22Rv1 (cell line): Measurements from ENCODE around the gene DMD.
A peak's percentile ranks its signal among the peaks of the same experiment; 100 is the strongest.

Source experiments
- H3K27ac ChIP-seq: fragments of 450-650 bp; 2 replicates; pipeline ENCODE4 v1.5.1; 2017
- ZFX ChIP-seq: fragments of 450-650 bp; IDR thresholded peaks from 2 replicates; pipeline ENCODE4 v1.6.1; 2017; ENCODE audit warnings: antibody characterized with exemption, borderline replicate concordance
- TF ChIP-seq, protein P1 (sequence below): fragments of 450-650 bp; IDR thresholded peaks from 2 replicates; pipeline ENCODE4 v1.5.1; 2017; ENCODE audit warnings: mild to moderate bottlenecking

Gene DMD

GRCh38 chrX:31661280-31661810 lies 1550.0 kb downstream of the DMD start:
- H3K27ac ChIP-seq = no peak overlapping the region
- TF ChIP-seq, protein P1, sequence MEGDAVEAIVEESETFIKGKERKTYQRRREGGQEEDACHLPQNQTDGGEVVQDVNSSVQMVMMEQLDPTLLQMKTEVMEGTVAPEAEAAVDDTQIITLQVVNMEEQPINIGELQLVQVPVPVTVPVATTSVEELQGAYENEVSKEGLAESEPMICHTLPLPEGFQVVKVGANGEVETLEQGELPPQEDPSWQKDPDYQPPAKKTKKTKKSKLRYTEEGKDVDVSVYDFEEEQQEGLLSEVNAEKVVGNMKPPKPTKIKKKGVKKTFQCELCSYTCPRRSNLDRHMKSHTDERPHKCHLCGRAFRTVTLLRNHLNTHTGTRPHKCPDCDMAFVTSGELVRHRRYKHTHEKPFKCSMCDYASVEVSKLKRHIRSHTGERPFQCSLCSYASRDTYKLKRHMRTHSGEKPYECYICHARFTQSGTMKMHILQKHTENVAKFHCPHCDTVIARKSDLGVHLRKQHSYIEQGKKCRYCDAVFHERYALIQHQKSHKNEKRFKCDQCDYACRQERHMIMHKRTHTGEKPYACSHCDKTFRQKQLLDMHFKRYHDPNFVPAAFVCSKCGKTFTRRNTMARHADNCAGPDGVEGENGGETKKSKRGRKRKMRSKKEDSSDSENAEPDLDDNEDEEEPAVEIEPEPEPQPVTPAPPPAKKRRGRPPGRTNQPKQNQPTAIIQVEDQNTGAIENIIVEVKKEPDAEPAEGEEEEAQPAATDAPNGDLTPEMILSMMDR = no peak
- TF ChIP-seq ZFX = no peak

GRCh38 chrX:31658360-31658759 lies 1553.0 kb downstream of the DMD start:
- TF ChIP-seq, protein P1 = peak; percentile 49
- TF ChIP-seq ZFX = no peak
- no peak overlapping the region for H3K27ac ChIP-seq

- TF ChIP-seq, protein P1 = no peak
- no peak for TF ChIP-seq ZFX
- no peak overlapping the region for H3K27ac ChIP-seq
Measured at GRCh38 chrX:31656013-31656412, 1555.3 kb downstream of the DMD start.

GRCh38 chrX:31653422-31653821 lies 1557.9 kb downstream of the DMD start:
- TF ChIP-seq, protein P1 = no peak
- no peak for TF ChIP-seq ZFX
- H3K27ac ChIP-seq = no peak overlapping the region

DNA sequence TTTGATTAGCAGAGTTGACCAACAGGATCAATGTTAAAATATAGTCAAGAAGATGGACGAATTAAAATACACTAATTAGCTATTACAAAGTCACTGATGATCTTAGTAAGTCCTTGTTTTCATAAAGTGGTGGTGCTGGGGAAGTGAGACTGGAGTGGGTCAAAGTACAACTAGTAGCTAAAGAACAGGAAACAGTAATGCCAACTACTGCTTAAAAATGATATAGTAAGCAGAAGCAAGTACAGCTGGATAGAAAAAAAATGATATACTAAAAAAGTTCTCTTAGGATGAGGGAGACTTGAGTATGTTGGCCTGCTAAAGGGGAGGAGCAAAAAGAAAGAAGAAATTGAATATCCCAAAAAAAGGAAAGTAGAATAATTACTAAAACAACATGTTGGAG lies 1558.7 kb downstream of the DMD start:
- TF ChIP-seq, protein P1 = no peak
- no peak for TF ChIP-seq ZFX
- H3K27ac ChIP-seq = no peak overlapping the region

DNA sequence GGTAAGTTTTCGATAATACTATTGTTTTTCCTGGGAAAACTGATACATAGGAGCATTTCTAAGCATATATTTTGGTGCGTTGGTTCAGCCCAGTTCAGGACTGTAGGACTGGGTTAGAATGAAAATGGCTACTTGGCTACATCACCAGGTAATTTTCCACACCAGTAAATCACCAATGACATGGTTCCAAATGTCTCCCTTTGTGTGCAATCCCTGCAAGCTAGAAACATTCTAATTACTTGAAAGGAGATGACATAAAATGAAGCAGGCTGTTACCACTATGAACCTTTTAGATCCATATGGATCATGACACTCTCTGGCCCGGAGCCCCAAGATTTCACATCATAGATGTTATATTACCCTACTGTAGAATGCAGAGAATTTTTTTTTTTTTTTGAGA lies 1562.1 kb downstream of the DMD start:
- TF ChIP-seq ZFX = no peak
- TF ChIP-seq, protein P1 = no peak
- no peak overlapping the region for H3K27ac ChIP-seq

GRCh38 chrX:31633349-31633748 lies 1578.0 kb downstream of the DMD start:
- no peak for TF ChIP-seq ZFX
- TF ChIP-seq, protein P1 = no peak
- no peak overlapping the region for H3K27ac ChIP-seq
